Endothelial cell of umbilical vein (primary cell): ENCODE measurements around the gene SLC44A1. TPM values are rescaled to one million over a fixed set of nuclear protein-coding genes. Genes with fewer than 3 reads are reported as not detected.

ENCODE experiments used
- BruUV-seq: library from RNA; stranded (reverse); fragments of 400-500 nt; replicated peaks from 2 replicates; lab custom pipeline; 2021; lab: Mats Ljungman, UMichigan
- CTCF ChIA-PET: fragments of 300-600, 350-600 bp; sonication (Branson Sonifier 250); formaldehyde crosslinking; loops from one replicate; lab custom pipeline; 2021; ENCODE audit warnings: antibody characterized with exemption, inconsistent platforms; lab: Charles Lee
- POLR2A ChIA-PET: fragments of 300-600, 350-600 bp; sonication (Branson Sonifier 250); formaldehyde crosslinking; loops from one replicate; lab custom pipeline; 2021; ENCODE audit warnings: antibody characterized with exemption, inconsistent platforms; lab: Charles Lee
- DNase-seq: peaks from one replicate; pipeline ENCODE4 v3.0.0-alpha.2; 2011; ENCODE audit warnings: low read depth, low spot score
- FAIRE-seq: peaks from 2 replicates; lab custom pipeline; 2011; peaks lifted over from hg19 to GRCh38; lab: Jason Lieb, UNC
- H2AFZ ChIP-seq: 2 replicates; pipeline ENCODE4 v1.6.0; 2012; ENCODE audit warnings: low read depth, low read length, control low read depth, inconsistent platforms
- H3K27ac ChIP-seq: 2 replicates; pipeline ENCODE4 v1.5.1; 2011; ENCODE audit warnings: low read depth, mild to moderate bottlenecking, control low read depth, low read length, moderate library complexity; ENCODE audit not compliant: insufficient read depth
- H3K27me3 ChIP-seq, 2 experiments: 2 replicates each; pipeline versions ENCODE4 v1.6.0 to v1.6.1; 2011; ENCODE audit warnings: low read length in 2 of 2, mixed read lengths in 1 of 2; ENCODE audit not compliant: control insufficient read depth in 2 of 2, insufficient read depth in 2 of 2
- H3K36me3 ChIP-seq, 2 experiments: 2 replicates in 1 of 2; 3 replicates in 1 of 2; pipeline ENCODE4 v1.5.1; 2011; ENCODE audit warnings: low read length in 2 of 2, mild to moderate bottlenecking in 1 of 2, moderate library complexity in 1 of 2; ENCODE audit not compliant: control insufficient read depth in 2 of 2, insufficient read depth in 2 of 2; ENCODE audit errors: extremely low read depth in 1 of 2
- H3K4me1 ChIP-seq: 3 replicates; pipeline ENCODE4 v1.5.1; 2011; ENCODE audit warnings: mild to moderate bottlenecking, low read length; ENCODE audit not compliant: control insufficient read depth, insufficient read depth; ENCODE audit errors: extremely low read depth
- H3K4me2 ChIP-seq: 2 replicates; pipeline ENCODE4 v1.6.1; 2011; ENCODE audit warnings: low read length, control low read depth, mixed read lengths; ENCODE audit not compliant: insufficient read depth
- H3K4me3 ChIP-seq, 3 experiments: fragments of 200-600 bp in 1 of 3; sonication (generic), shearing (Covaris generic) in 1 of 3; replicated peaks in 1 of 3; 2 replicates each; pipeline ENCODE4 v1.5.1; 2011 to 2016; ENCODE audit warnings: control low read depth in 3 of 3, low read length in 3 of 3, mild to moderate bottlenecking in 2 of 3, inconsistent platforms in 1 of 3, low read depth in 1 of 3, moderate library complexity in 1 of 3; ENCODE audit not compliant: insufficient read depth in 1 of 3
- H3K79me2 ChIP-seq: 2 replicates; pipeline ENCODE4 v1.6.0; 2012; ENCODE audit warnings: low read length, inconsistent platforms; ENCODE audit not compliant: control insufficient read depth, insufficient read depth
- H3K9ac ChIP-seq: replicated peaks from 2 replicates; pipeline ENCODE3; 2011; ENCODE audit warnings: low read length, control low read depth; ENCODE audit not compliant: insufficient read depth; ENCODE audit errors: extremely low read depth
- H3K9me1 ChIP-seq: replicated peaks from 3 replicates; pipeline ENCODE4 v1.6.0; 2011; ENCODE audit warnings: mild to moderate bottlenecking, low read length; ENCODE audit not compliant: control insufficient read depth, insufficient read depth; ENCODE audit errors: extremely low read depth
- H3K9me3 ChIP-seq: replicated peaks from 2 replicates; pipeline ENCODE4 v1.5.1; 2012; ENCODE audit warnings: low read length, inconsistent platforms; ENCODE audit not compliant: control insufficient read depth, insufficient read depth
- H4K20me1 ChIP-seq: replicated peaks from 2 replicates; pipeline ENCODE3; 2011; ENCODE audit warnings: mild to moderate bottlenecking, low read length; ENCODE audit not compliant: control insufficient read depth, insufficient read depth; ENCODE audit errors: extremely low read depth
- CTCF ChIP-seq, 2 donors: IDR thresholded peaks; 1 replicate in 1 of 2; 2 replicates in 1 of 2; pipeline ENCODE4 v1.5.1; 2011; ENCODE audit warnings: low read length in 2 of 2, mild to moderate bottlenecking in 2 of 2, moderate library complexity in 2 of 2, control low read depth in 1 of 2, inconsistent platforms in 1 of 2, low read depth in 1 of 2; ENCODE audit not compliant: insufficient read depth in 1 of 2; ENCODE audit errors: extremely low read depth in 1 of 2
- EZH2 ChIP-seq: IDR thresholded peaks from 2 replicates; pipeline ENCODE4 v1.6.1; 2012; ENCODE audit warnings: borderline replicate concordance, low read depth, mild to moderate bottlenecking, moderate library complexity, low read length, inconsistent platforms; ENCODE audit not compliant: severe bottlenecking
- FOS ChIP-seq: IDR thresholded peaks from 2 replicates; pipeline ENCODE4 v1.6.1; 2011; ENCODE audit warnings: mild to moderate bottlenecking, low read length, moderate library complexity, borderline replicate concordance; ENCODE audit not compliant: insufficient read depth
- GATA2 ChIP-seq: IDR thresholded peaks from 2 replicates; pipeline ENCODE4 v1.7.0; 2011; ENCODE audit warnings: low read depth, mild to moderate bottlenecking, moderate library complexity, mixed read lengths, low read length; ENCODE audit not compliant: insufficient read length, insufficient read depth
- JUN ChIP-seq: IDR thresholded peaks from 2 replicates; pipeline ENCODE4 v1.6.1; 2011; ENCODE audit warnings: borderline replicate concordance, low read depth; ENCODE audit not compliant: insufficient read length, insufficient read depth
- MAX ChIP-seq: IDR thresholded peaks from 2 replicates; pipeline ENCODE4 v1.6.1; 2011; ENCODE audit not compliant: insufficient read depth, insufficient read length
- MYC ChIP-seq: IDR thresholded peaks from one replicate; pipeline ENCODE4 v1.6.1; 2011; ENCODE audit warnings: mild to moderate bottlenecking, low read depth, low read length
- POLR2A ChIP-seq: IDR thresholded peaks from 2 replicates; pipeline ENCODE4 v1.6.1; 2012; ENCODE audit warnings: low read depth, mild to moderate bottlenecking, control low read depth, low read length
- POLR2AphosphoS5 ChIP-seq: IDR thresholded peaks from 2 replicates; pipeline ENCODE4 v1.6.1; 2012; ENCODE audit warnings: low read depth, mild to moderate bottlenecking, control low read depth, low read length, moderate library complexity; ENCODE audit not compliant: insufficient read depth
- dilution Hi-C: fragments of 300-500 bp; cut with MboI; formaldehyde crosslinking; loops from one replicate; pipeline ENCODE4 v1.15.0; 2019; ENCODE audit warnings: low sequenced_read_pairs; ENCODE audit not compliant: extremely low pct_ligation_motif_present
- intact Hi-C: fragments of 100-400 bp; cut with micrococcal nuclease; formaldehyde crosslinking; loops from one replicate; pipeline ENCODE4 v1.10.0; 2022
- polyA plus RNA-seq, 4 experiments: library from polyadenylated mRNA; depleted of rRNA in 3 of 4; stranded (reverse) in 3 of 4; unstranded in 1 of 4; fragments of >200 nt; gene quantifications; 2 replicates each; pipeline versions ENCODE4 v1.2.1 to v1.2.3, GENCODE V29; 2011 to 2012; ENCODE audit warnings: missing spikeins in 1 of 4
- total RNA-seq: library from RNA; stranded (reverse); gene quantifications from 2 replicates; pipeline ENCODE4 v1.2.3, GENCODE V29; 2021

The SLC44A1 gene
- total and polyA plus RNA-seq, 2 donors (not counting 3 experiments of a cell fraction or from before 2014, with no cell fraction given), result 16.1 to 37.7 TPM

- POLR2A ChIA-PET, result no interaction called here
- H3K79me2 ChIP-seq, result peaks cover 71% of the 10 kb centered on the region
Measured at GRCh38 chr9:105459336-105459735, 214.9 kb downstream of the SLC44A1 start.

GRCh38 chr9:105466898-105467455 lies 222.5 kb downstream of the SLC44A1 start:
- dilution Hi-C loops (no loop called here), intact Hi-C loops (no loop called here)
- DNase-seq (no peak), FAIRE-seq (no peak)
- no peak overlapping the region for H2AFZ ChIP-seq
- ChIA-PET POLR2A (no interaction called here), CTCF (interaction anchor here (1.0 kb wide), 2 partner anchors 13 to 17 kb away, joined by 3 to 4 read pairs; no protein-coding TSS in a partner anchor)
- H3K79me2 ChIP-seq, result peaks cover 5% of the 10 kb centered on the region
- no TSS peak for BruUV-seq
- H3K4me1 ChIP-seq, result no peaks in the 10 kb centered on the region
- no peaks in the 10 kb centered on the region for H3K27me3 ChIP-seq
- no peaks in the 10 kb centered on the region for H3K9me1 ChIP-seq
- TF ChIP-seq FOS (no peak), JUN (no peak), POLR2AphosphoS5 (no peak), MAX (no peak), MYC (no peak), GATA2 (no peak), CTCF (IDR thresholded peaks at IDR 0.05; ENCODE audit: extremely low read depth in 1 of 2, insufficient read depth in 1 of 2, low read depth in 1 of 2, low read length in 2 of 2) (no peak), POLR2A (no peak), EZH2 (no peak)
- H3K4me2 ChIP-seq, result no peak overlapping the region
- no peak overlapping the region for H3K27ac ChIP-seq
- no peaks in the 10 kb centered on the region for H3K36me3 ChIP-seq
- H3K9ac ChIP-seq, result no peak overlapping the region
- H3K4me3 ChIP-seq, result no peak overlapping the region
- no peaks in the 10 kb centered on the region for H3K9me3 ChIP-seq
- H4K20me1 ChIP-seq, result no peaks in the 10 kb centered on the region

More at GRCh38 chr9:105459336-105459735, 214.9 kb downstream of the SLC44A1 start:
- H3K27me3 ChIP-seq, result no peaks in the 10 kb centered on the region
- H3K27ac ChIP-seq, result no peak overlapping the region
- H3K9me3 ChIP-seq, result no peaks in the 10 kb centered on the region
- H3K4me1 ChIP-seq, result no peaks in the 10 kb centered on the region
- no peaks in the 10 kb centered on the region for H3K36me3 ChIP-seq
- BruUV-seq, result no TSS peak
- H3K4me3 ChIP-seq, result no peak overlapping the region
- H3K4me2 ChIP-seq, result no peak overlapping the region
- DNase-seq (no peak), FAIRE-seq (no peak)
- H3K9me1 ChIP-seq, result no peaks in the 10 kb centered on the region
- CTCF ChIA-PET, result interaction anchor here (1.1 to 1.4 kb wide), 2 partner anchors 11 to 16 kb away, joined by 3 to 4 read pairs; partner anchors contain the start of gene FSD1L
- no peak overlapping the region for H2AFZ ChIP-seq
- intact Hi-C loops (no loop called here), dilution Hi-C loops (no loop called here)
- TF ChIP-seq GATA2 (no peak), EZH2 (no peak), JUN (no peak), MAX (no peak)
- H4K20me1 ChIP-seq, result no peaks in the 10 kb centered on the region
- no peak overlapping the region for H3K9ac ChIP-seq
